Karpas-422 (cell line): ENCODE measurements around the gene INPP4A. TPM values are rescaled to one million over a fixed set of nuclear protein-coding genes. Genes with fewer than 3 reads are reported as not detected.
"Not testable (repeated sequence)": the region's sequence is repeated elsewhere in the genome, so short reads cannot be mapped to it uniquely, and the experiment has no call there.

Source experiments
- DNase-seq: peaks from one replicate; pipeline ENCODE4 v3.0.0-alpha.2; 2015
- H2AFZ ChIP-seq: fragments of 200-600 bp; sonication (generic); 2 replicates; pipeline ENCODE4 v1.6.1; 2014; ENCODE audit warnings: antibody characterized with exemption, low read length, mixed read lengths
- H3K27ac ChIP-seq: fragments of 200-600 bp; sonication (generic); 2 replicates; pipeline ENCODE4 v1.5.1; 2014; ENCODE audit warnings: mild to moderate bottlenecking, low read length, moderate library complexity
- H3K27me3 ChIP-seq: fragments of 200-600 bp; sonication (generic); 2 replicates; pipeline ENCODE4 v1.6.1; 2014; ENCODE audit warnings: low read length, mixed read lengths
- H3K36me3 ChIP-seq: fragments of 200-600 bp; sonication (generic); 2 replicates; pipeline ENCODE4 v1.6.1; 2014; ENCODE audit warnings: low read length, mixed read lengths; ENCODE audit not compliant: insufficient read depth
- H3K4me1 ChIP-seq: fragments of 200-600 bp; sonication (generic); 2 replicates; pipeline ENCODE4 v1.6.1; 2014; ENCODE audit warnings: mild to moderate bottlenecking, low read length, mixed read lengths
- H3K4me2 ChIP-seq: fragments of 200-600 bp; sonication (generic); 2 replicates; pipeline ENCODE4 v1.6.1; 2014; ENCODE audit warnings: low read length, low read depth, mild to moderate bottlenecking; ENCODE audit not compliant: poor library complexity, severe bottlenecking
- H3K4me3 ChIP-seq: fragments of 200-600 bp; sonication (generic); 2 replicates; pipeline ENCODE4 v1.5.1; 2014; ENCODE audit warnings: mild to moderate bottlenecking, antibody characterized with exemption, low read length, mixed read lengths
- H3K79me2 ChIP-seq: fragments of 200-600 bp; sonication (generic); 2 replicates; pipeline ENCODE4 v1.6.1; 2014; ENCODE audit warnings: mild to moderate bottlenecking, low read length, mixed read lengths
- H3K9ac ChIP-seq: fragments of 200-600 bp; sonication (generic); 2 replicates; pipeline ENCODE4 v1.6.0; 2014; ENCODE audit warnings: low read length
- H3K9me2 ChIP-seq: fragments of 200-600 bp; sonication (generic), shearing (Covaris generic); replicated peaks from 2 replicates; pipeline ENCODE4 v1.6.0; 2014; ENCODE audit warnings: mild to moderate bottlenecking, low read length, moderate library complexity; ENCODE audit not compliant: insufficient read depth
- H3K9me3 ChIP-seq: fragments of 300-700, 200-600 bp; sonication (generic); 2 replicates; pipeline ENCODE4 v1.6.1; 2014; ENCODE audit warnings: low read length, mixed read lengths
- H4K20me1 ChIP-seq: fragments of 200-600 bp; sonication (generic); 2 replicates; pipeline ENCODE4 v1.6.1; 2014; ENCODE audit warnings: mild to moderate bottlenecking, antibody characterized with exemption, low read length, low read depth; ENCODE audit not compliant: insufficient read depth
- total RNA-seq: library from RNA; depleted of rRNA; stranded (reverse); fragments of >200 nt; shearing (Covaris generic); gene quantifications from 2 replicates; pipeline ENCODE4 v1.2.3, GENCODE V29; 2014; ENCODE audit warnings: low replicate concordance

INPP4A gene
- total RNA-seq, 1 experiment from 2014 or later = 5.3 TPM

DNA sequence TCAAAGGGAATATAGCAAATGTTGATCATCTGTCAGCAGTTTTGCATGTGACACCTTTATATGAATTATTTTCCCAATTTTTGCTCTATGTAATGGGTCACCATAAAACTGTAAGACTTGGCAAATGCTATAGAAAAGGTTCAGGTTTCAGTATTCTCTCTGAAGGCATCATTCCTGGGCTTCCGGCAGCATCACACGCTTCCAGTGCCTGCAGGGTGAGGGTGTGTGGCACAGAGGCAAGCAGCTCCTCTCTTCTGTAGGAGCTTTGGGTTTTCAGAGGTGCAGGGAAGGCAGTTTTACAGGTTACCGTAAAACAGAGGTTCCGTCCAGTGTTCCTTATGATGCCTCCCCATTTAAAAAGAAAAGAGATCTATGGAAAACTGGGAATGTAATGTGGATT is 144.8 kb downstream of the INPP4A start:
- Histone ChIP-seq H3K79me2 (no peaks in the 10 kb centered on the region), H2AFZ (no peak overlapping the region)

GRCh38 chr2:98592565-98592964 is 147.9 kb downstream of the INPP4A start:
- Histone ChIP-seq H3K27ac (no peak overlapping the region), H2AFZ (no peak overlapping the region)

More for the DNA sequence above, 144.8 kb downstream of the INPP4A start:
- Histone ChIP-seq H3K9ac (no peak overlapping the region), H3K4me1 (no peaks in the 10 kb centered on the region), H3K4me3 (no peak overlapping the region), H3K27ac (no peak overlapping the region), H3K36me3 (no peaks in the 10 kb centered on the region), H3K9me2 (no peaks in the 10 kb centered on the region), H3K27me3 (no peaks in the 10 kb centered on the region), H4K20me1 (no peaks in the 10 kb centered on the region), H3K4me2 (no peak overlapping the region), H3K9me3 (no peaks in the 10 kb centered on the region)
- no peak for DNase-seq

DNA sequence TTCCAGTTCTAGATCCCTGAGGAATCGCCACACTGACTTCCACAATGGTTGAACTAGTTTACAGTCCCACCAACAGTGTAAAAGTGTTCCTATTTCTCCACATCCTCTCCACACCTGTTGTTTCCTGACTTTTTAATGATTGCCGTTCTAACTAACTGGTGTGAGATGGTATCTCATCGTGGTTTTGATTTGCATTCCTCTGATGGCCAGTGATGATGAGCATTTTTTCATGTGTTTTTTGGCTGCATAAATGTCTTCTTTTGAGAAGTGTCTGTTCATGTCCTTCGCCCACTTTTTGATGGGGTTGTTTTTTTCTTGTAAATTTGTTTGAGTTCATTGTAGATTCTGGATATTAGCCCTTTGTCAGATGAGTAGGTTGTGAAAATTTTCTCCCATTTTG is 150.0 kb downstream of the INPP4A start:
- H3K36me3 ChIP-seq = peaks cover 25% of the 10 kb centered on the region
- H3K27me3 ChIP-seq, DNase-seq: not testable (repeated sequence)

More at GRCh38 chr2:98592565-98592964, 147.9 kb downstream of the INPP4A start:
- no peaks in the 10 kb centered on the region for H4K20me1 ChIP-seq
- H3K79me2 ChIP-seq = no peaks in the 10 kb centered on the region
- no peak for DNase-seq
- H3K4me2 ChIP-seq = no peak overlapping the region
- H3K27me3 ChIP-seq = no peaks in the 10 kb centered on the region
- H3K4me3 ChIP-seq = no peak overlapping the region
- H3K9me3 ChIP-seq = no peaks in the 10 kb centered on the region
- no peaks in the 10 kb centered on the region for H3K4me1 ChIP-seq
- H3K9ac ChIP-seq = no peak overlapping the region
- no peaks in the 10 kb centered on the region for H3K9me2 ChIP-seq
- H3K36me3 ChIP-seq = peaks cover 13% of the 10 kb centered on the region; the same call in 1 of the 2 replicates

GRCh38 chr2:98598781-98599428 is 154.2 kb downstream of the INPP4A start:
- Histone ChIP-seq H2AFZ (no peak overlapping the region), H3K79me2 (no peaks in the 10 kb centered on the region; the same call in 1 of the 2 replicates), H3K27ac (no peak overlapping the region), H3K9ac (no peak overlapping the region), H4K20me1 (no peaks in the 10 kb centered on the region), H3K4me1 (no peaks in the 10 kb centered on the region), H3K27me3 (no peaks in the 10 kb centered on the region), H3K4me3 (no peak overlapping the region), H3K9me2 (no peaks in the 10 kb centered on the region), H3K4me2 (no peak overlapping the region), H3K9me3 (no peaks in the 10 kb centered on the region), H3K36me3 (peaks cover 36% of the 10 kb centered on the region)
- no peak for DNase-seq

More for the DNA sequence above, 150.0 kb downstream of the INPP4A start:
- H3K79me2 ChIP-seq, H3K4me3 ChIP-seq, H3K9ac ChIP-seq, H3K27ac ChIP-seq, H3K4me1 ChIP-seq, H4K20me1 ChIP-seq, H3K9me3 ChIP-seq, H3K4me2 ChIP-seq, H3K9me2 ChIP-seq, H2AFZ ChIP-seq: not testable (repeated sequence)

DNA sequence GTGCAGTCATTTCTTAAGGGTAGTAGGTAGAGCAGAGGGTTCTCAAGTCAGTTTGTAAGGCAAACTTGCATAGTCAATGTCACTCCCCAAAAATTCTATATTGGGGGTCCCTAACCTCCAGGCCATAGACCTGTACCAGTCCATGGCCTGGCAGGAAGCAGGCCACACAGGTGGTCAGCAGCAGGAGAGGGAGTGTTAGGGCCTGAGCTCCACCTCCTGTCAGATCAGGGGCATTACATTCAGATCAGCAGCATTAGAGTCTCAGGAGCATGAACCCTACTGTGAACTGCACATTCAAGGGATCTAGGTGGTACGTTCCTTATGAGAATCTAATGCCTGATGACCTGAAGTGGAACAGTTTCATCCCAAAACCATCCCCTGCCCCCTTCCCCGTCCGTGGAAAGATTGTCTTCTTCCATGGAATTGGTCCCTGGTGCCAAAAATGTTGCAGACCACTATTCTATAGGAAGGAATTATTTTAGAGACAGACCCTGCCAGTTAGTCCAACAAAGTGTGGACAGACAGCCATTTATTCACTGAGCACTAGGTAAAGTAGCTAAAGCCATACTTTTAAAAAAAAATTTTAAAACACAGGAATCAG is 157.0 kb downstream of the INPP4A start:
- H3K4me1 ChIP-seq = peaks cover 9% of the 10 kb centered on the region
- H3K9me2 ChIP-seq = no peaks in the 10 kb centered on the region
- H3K4me2 ChIP-seq = no peak overlapping the region
- no peaks in the 10 kb centered on the region for H3K9me3 ChIP-seq
- H3K9ac ChIP-seq = no peak overlapping the region
- H3K4me3 ChIP-seq = no peak overlapping the region
- H2AFZ ChIP-seq = no peak overlapping the region
- peaks cover 31% of the 10 kb centered on the region for H3K36me3 ChIP-seq
- H4K20me1 ChIP-seq = peaks cover 6% of the 10 kb centered on the region; the same call in 1 of the 2 replicates
- peak; percentile 64 for DNase-seq
- H3K79me2 ChIP-seq = peaks cover 22% of the 10 kb centered on the region
- no peaks in the 10 kb centered on the region for H3K27me3 ChIP-seq
- H3K27ac ChIP-seq = no peak overlapping the region

- no peak overlapping the region for H3K4me3 ChIP-seq
- no peak overlapping the region for H3K9ac ChIP-seq
- no peaks in the 10 kb centered on the region for H3K9me2 ChIP-seq
- H3K36me3 ChIP-seq = peaks cover 11% of the 10 kb centered on the region; the same call in 1 of the 2 replicates
- H3K4me1 ChIP-seq = peaks cover 22% of the 10 kb centered on the region
- H3K27me3 ChIP-seq = no peaks in the 10 kb centered on the region
- peaks cover 50% of the 10 kb centered on the region for H3K79me2 ChIP-seq
- H2AFZ ChIP-seq = no peak overlapping the region
- H3K27ac ChIP-seq = no peak overlapping the region
- no peaks in the 10 kb centered on the region for H3K9me3 ChIP-seq
- H4K20me1 ChIP-seq = peaks cover 7% of the 10 kb centered on the region; the same call in 1 of the 2 replicates
- H3K4me2 ChIP-seq = no peak overlapping the region
- no peak for DNase-seq
Measured at GRCh38 chr2:98604547-98604946, 159.9 kb downstream of the INPP4A start.

DNA sequence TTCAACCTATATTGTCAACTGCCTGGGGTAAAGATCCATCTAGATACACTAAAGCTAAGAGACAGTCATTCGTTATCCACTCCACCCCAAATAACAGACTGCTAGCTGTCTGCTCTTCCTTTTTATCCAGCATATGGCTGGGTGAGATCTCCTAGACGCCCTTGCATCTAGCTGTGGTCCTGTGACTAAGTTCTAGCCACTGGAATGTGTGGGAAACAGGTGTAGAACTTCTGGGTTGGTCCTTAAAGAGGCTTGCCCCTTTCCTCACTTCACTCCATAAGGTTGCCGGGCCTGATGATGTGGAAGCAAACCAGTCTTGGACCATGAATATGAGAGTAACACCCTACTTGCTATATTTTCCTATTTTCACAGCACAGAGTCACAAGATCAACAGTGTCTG is 160.4 kb downstream of the INPP4A start:
- DNase-seq = no peak
- peaks cover 8% of the 10 kb centered on the region; the same call in 1 of the 2 replicates for H3K36me3 ChIP-seq
- H3K27ac ChIP-seq = no peak overlapping the region
- no peak overlapping the region for H2AFZ ChIP-seq
- H3K9me3 ChIP-seq = no peaks in the 10 kb centered on the region
- H3K27me3 ChIP-seq = no peaks in the 10 kb centered on the region
- no peak overlapping the region for H3K4me3 ChIP-seq
- H3K9ac ChIP-seq = no peak overlapping the region
- peaks cover 7% of the 10 kb centered on the region; the same call in 1 of the 2 replicates for H4K20me1 ChIP-seq
- H3K4me1 ChIP-seq = peaks cover 27% of the 10 kb centered on the region
- peaks cover 55% of the 10 kb centered on the region for H3K79me2 ChIP-seq
- H3K9me2 ChIP-seq = no peaks in the 10 kb centered on the region
- no peak overlapping the region for H3K4me2 ChIP-seq

DNA sequence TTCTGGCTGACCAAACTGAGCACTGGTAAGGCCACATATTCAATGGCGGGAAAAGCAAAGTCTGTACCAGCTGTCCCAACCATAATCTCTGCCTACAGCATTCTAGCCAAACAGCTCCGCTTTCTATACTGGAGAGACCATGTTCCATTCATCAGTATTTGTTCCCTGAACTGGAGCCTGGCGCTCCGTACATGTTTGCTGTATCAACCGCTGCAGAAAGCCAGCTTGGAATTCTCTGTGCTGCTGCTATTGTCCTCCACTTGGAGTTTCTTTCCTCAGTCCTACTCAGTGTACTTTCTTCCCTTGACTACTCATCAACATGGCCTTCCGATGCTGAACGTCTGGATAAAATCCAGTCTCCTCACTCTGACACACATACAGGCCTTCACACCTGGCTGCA is 161.8 kb downstream of the INPP4A start:
- Histone ChIP-seq H2AFZ (no peak overlapping the region), H3K9ac (peak overlapping the region; percentile 96), H3K4me1 (peaks cover 34% of the 10 kb centered on the region), H3K9me2 (no peaks in the 10 kb centered on the region), H3K4me3 (peak overlapping the region; percentile 98; the same call in 1 of the 2 replicates), H3K27ac (no peak overlapping the region), H3K79me2 (peaks cover 69% of the 10 kb centered on the region), H3K36me3 (peaks cover 15% of the 10 kb centered on the region; the same call in 1 of the 2 replicates), H3K27me3 (no peaks in the 10 kb centered on the region), H4K20me1 (peaks cover 7% of the 10 kb centered on the region; the same call in 1 of the 2 replicates), H3K4me2 (peak overlapping the region; percentile 75), H3K9me3 (no peaks in the 10 kb centered on the region)
- DNase-seq = no peak
